Measurements from ENCODE around the gene CDH15.

GRCh38 chr16:89233678-89234490, 62.3 kb downstream of the CDH15 start:
- TF ChIP-seq CTCF (IDR thresholded peaks at IDR 0.05; ENCODE audit: insufficient read depth, low read length, poor library complexity, severe bottlenecking) (no peak), EZH2phosphoT487 (conservative IDR thresholded peaks at IDR 0.05; ENCODE audit: low read length) (no peak)

All from SU-DHL-6 (cell line).